ENCODE results near the gene ADAMTS7.
"Not testable (repeated sequence)": the region's sequence is repeated elsewhere in the genome, so short reads cannot be mapped to it uniquely, and the experiment has no call there.

ADAMTS7 gene

DNA sequence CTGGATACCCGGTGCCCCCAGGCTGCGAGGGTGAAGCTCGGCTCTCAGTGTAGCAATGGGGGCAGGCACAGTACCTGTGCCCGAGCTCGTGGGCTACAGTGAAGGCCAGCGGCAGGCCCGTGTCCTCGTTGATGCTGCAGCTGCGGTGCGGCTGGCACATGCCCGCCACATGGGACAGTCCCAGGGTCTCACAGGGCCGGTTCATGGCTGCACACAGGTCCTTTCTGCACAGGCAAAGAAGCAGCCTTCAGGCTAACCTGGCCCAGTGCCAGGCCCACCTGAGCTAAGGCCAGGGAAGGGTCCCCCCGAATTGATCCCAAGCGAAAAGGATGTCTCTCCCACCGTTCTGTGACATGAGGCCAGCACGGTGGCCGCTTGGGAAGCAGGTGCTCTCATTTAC lies 21.6 kb downstream of the ADAMTS7 start:
- DNase-seq: no peak
- in situ Hi-C loops (cut with MboI; ENCODE audit: low pct_unique_long_range_greater_than_20kb, low sequenced_read_pairs): no loop called here

- DNase-seq: no peak
- in situ Hi-C loops (cut with MboI; ENCODE audit: low pct_unique_long_range_greater_than_20kb, low sequenced_read_pairs): no loop called here
Measured at GRCh38 chr15:78788016-78788660, 23.1 kb downstream of the ADAMTS7 start.

DNA sequence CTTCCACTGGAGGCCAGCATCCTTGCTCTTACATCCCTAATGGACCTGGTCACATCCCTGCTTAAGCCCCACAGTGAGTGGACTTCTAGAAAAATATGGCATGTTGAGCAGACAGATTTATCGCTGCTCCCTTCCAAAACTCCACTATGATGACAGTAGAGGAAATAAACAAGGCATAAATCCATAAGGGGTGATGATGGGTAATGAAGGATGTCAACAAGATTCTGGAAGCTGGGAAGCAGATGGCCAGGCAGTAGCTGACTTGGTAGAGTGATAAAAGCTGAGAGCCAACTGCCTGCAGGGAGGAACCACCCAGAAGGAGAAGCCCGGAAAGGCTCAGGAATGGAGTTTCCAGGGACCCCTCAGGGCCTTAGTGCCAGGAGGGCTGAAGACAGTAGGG lies 28.9 kb downstream of the ADAMTS7 start:
- in situ Hi-C loops (cut with MboI; ENCODE audit: low pct_unique_long_range_greater_than_20kb, low sequenced_read_pairs); DNase-seq: not testable (repeated sequence)

GRCh38 chr15:78781381-78781780 lies 29.9 kb downstream of the ADAMTS7 start:
- DNase-seq; in situ Hi-C loops (cut with MboI; ENCODE audit: low pct_unique_long_range_greater_than_20kb, low sequenced_read_pairs): not testable (repeated sequence)

DNA sequence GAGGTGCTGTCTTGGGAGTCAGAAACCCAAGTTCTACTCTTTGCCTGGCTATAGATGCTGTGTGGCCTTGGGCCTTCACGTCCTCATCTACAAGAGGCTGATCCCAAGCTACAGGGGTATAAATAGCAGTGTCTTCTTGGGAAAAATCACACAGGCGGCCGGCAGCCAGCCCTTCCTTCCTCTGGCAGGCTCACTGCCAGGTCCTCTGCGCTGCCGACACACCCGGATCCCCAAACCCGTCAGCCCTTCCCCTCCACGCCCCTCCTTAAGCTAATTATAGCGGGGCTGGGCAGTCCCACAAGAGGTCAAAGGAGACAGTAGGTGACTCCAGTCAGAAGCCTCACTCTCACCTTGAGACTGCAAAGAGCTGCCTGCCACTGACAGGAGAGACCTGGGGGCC lies 31.3 kb downstream of the ADAMTS7 start:
- DNase-seq; in situ Hi-C loops (cut with MboI; ENCODE audit: low pct_unique_long_range_greater_than_20kb, low sequenced_read_pairs): not testable (repeated sequence)

GRCh38 chr15:78779176-78779785 lies 32.0 kb downstream of the ADAMTS7 start:
- DNase-seq: not testable (repeated sequence)

GRCh38 chr15:78778422-78778821 lies 32.8 kb downstream of the ADAMTS7 start:
- in situ Hi-C loops (cut with MboI; ENCODE audit: low pct_unique_long_range_greater_than_20kb, low sequenced_read_pairs): no loop called here

More at GRCh38 chr15:78779176-78779785, 32.0 kb downstream of the ADAMTS7 start:
- in situ Hi-C loops (cut with MboI; ENCODE audit: low pct_unique_long_range_greater_than_20kb, low sequenced_read_pairs): not testable (repeated sequence)

DNA sequence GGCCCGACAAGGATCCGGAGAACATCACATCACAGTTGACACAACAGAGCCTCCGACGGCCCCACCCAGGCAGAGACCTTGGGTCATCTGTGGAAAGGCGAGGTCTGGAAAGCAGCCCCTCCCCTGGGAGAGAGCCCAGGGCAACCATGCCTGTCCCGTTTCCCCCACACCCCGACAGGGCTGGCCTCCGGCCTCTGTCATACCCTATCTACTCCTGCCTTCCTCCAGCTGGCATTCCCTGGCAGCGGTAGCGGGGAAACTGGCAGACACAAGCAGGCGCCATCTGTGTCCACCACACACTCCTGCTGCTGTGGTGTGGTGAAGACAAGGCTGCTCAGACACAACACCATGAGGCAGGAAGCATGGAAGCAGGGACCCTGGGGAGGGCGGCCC lies 33.3 kb downstream of the ADAMTS7 start:
- in situ Hi-C loops (cut with MboI; ENCODE audit: low pct_unique_long_range_greater_than_20kb, low sequenced_read_pairs); DNase-seq: not testable (repeated sequence)

More at GRCh38 chr15:78778422-78778821, 32.8 kb downstream of the ADAMTS7 start:
- DNase-seq: no peak

DNA sequence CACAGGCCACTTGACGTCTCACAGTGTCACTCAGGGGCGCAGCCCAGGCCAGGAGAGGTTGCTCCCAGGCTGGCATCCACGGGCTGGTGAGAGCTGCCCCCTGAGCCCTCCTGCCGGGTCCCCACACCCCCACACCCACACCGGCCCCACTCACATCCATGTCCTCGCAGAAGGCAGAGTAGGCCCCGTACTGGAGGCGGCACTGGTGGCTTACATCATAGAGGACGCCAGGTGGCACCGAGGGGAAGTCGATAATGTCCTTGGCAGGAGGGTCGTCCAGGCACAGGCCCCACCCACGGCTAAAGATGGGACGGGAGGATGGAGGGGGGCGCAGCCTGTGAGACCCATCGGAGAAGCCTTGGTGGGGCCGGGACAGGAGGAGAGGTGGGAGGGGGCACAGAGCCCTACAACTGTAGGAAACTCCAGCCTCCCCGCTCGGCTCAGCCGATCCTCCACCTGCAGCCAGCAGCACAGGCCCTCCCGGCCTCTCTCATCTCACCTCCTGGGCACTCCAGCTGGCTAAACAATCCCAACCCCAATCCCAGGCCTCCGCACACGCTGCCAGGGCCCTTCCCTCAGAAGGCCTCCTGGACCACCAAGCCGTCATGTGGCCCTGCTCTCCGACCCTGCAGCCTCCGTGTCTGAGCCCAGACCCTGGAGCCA lies 33.8 kb downstream of the ADAMTS7 start:
- in situ Hi-C loops (cut with MboI; ENCODE audit: low pct_unique_long_range_greater_than_20kb, low sequenced_read_pairs); DNase-seq: not testable (repeated sequence)

DNA sequence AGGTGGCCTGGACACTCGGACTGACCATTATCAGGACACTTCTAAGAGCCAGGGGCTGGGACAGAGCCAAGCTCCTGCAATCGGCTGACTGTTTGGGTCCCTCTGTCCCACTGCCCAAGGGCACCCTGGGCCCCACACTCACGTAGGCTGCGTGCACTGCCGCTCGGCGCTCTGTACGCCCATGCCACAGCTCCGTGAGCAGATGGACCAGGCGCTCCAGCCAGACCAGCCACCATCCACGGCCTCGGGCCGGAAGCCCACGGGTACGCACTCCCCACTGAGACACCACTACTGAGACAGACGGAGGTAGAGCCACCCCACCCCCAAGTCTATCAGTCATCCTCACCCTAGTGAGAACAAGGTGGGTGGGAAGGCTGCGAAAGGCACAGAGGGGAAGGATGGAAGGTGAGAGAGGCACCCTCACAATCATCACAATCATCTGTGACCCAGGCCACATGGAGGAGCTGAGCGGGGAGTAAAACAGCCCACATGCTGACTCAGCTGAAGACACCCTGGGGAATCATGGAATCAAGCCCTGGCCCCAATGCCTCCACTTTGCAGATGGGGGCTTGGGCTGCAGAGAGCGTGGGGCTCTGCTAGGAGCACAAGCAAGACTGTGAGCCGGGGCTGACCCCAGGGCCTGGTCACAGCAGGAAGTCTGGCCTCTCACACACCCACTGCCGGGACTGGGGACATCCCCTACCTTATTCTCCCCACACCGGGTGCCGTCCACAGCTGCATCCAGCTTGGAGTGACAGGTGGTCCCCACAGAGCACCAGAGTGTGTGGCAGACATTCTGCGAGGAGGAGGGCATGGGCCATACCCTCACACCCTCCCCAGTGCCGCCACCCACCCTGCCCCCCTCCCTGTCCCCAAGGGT lies 35.0 kb downstream of the ADAMTS7 start:
- DNase-seq; in situ Hi-C loops (cut with MboI; ENCODE audit: low pct_unique_long_range_greater_than_20kb, low sequenced_read_pairs): not testable (repeated sequence)

DNA sequence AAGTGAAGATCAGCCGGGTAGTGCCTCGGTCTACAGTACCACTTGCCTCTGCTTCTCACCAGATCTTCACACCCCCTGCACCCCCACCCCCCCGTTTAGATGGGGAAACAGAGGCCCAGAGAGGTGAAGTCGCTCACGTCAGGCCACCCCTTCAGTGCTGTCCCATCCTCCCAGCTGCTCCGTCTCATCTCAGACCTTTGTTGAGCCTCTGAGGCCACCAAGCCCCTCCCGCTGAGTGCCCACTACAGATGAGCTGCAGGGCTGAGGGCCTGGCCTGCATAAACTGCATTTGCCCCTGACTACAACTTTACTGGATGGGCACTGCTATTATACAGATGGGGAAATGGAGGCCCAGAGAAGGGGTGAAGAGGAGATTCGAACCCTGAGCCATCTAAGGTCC lies 35.8 kb downstream of the ADAMTS7 start:
- DNase-seq: no peak
- in situ Hi-C loops (cut with MboI; ENCODE audit: low pct_unique_long_range_greater_than_20kb, low sequenced_read_pairs): no loop called here

DNA sequence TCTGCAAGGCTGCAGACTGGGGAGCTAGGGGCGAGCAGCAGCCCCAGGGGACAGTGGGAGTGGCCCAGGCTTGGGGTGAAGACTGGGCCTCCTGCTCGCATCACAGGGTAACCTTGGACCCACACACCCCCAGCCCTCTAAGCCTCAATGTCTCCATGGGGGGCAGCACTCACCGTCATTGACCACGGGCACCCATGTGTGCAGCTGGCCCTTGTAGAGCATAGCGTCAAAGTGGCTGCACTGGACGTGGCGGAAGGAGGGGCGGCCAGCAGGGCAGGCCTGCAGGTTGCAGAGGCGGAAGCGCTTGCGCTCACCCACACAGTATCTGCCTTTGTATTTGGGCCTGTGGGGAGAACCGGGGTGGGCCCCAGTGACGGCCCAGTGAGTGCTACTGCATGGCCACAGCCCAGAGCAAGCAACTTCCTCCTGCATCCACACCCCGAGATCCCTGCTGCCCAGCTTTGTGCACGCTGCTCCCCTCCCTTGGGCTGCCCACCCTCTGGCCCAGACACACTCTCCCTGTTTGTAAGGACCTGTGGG lies 36.7 kb downstream of the ADAMTS7 start:
- in situ Hi-C loops (cut with MboI; ENCODE audit: low pct_unique_long_range_greater_than_20kb, low sequenced_read_pairs); DNase-seq: not testable (repeated sequence)

DNA sequence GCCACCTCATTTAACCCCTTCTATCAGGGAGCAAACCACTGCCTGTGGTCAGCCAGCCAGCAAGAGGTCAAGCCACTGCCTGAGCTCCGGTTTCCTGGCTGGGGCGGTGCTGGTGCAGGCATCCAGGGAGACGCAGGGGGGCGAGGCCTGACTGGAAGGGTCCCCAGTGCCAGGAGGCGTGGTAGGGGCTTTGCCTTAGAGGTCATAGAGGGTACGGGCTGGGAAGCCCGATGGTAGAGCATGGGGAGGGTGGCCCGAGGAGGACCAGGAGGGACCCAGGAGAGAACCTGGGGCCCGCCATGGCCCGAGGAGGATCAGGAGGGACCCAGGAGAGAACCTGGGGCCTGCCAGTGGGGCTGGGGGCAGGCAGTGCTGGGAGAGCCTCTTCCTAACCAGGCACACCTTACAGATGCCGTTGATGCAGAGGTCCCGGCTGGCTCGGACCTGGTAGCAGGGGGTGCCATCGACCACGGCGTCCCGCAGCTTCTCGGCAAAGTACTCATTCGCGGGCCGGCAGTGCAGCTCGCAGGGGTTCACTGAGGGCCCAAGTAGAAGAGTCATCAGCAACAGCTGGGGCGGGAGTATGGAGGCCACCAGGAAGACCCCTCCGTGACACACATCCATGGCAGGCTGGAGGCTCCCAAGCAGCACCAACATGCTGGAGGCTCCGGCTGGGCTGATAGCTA lies 37.4 kb downstream of the ADAMTS7 start:
- DNase-seq; in situ Hi-C loops (cut with MboI; ENCODE audit: low pct_unique_long_range_greater_than_20kb, low sequenced_read_pairs): not testable (repeated sequence)

DNA sequence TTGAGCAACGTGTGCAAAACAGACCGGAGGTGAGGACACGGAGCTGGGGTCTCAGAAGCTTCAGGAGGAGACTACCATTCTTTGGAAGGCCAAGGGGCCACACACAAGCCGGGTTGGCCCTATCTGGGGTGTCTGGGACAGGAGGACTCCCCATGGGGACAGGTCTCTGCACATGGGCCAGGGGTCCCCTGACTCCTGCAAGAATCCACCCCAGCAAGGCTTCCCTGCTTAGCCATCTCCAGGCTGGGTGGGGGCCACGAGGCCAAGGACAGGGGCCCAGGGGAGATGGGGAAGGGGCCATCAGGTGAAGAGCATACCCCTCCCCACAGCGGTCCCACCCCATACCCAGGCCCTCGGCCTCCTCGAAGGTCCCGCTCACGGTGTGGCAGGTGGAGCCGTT lies 38.5 kb downstream of the ADAMTS7 start:
- in situ Hi-C loops (cut with MboI; ENCODE audit: low pct_unique_long_range_greater_than_20kb, low sequenced_read_pairs): no loop called here

GRCh38 chr15:78771436-78772000 lies 39.7 kb downstream of the ADAMTS7 start:
- DNase-seq: not testable (repeated sequence)

More for the DNA sequence above, 38.5 kb downstream of the ADAMTS7 start:
- DNase-seq: no peak

DNA sequence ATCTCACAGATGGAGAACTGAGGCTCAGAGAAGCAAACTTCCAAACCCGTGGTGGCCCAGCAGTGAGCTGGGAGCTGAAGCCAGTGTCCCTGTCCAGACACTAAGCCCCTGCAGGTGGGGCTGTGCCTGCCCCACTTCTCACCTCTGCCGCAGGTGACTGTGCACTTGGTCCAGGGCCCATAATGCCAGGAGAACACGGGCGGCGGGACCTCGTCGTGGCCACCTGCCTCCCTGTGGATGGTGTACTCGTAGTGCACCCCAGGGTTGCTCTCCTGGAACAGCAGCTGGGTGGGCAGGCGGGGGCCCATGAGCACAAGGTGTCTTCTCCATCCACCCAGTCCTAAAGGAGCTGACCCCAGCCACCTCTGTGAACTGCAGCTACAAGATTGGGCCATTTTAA lies 40.2 kb downstream of the ADAMTS7 start:
- in situ Hi-C loops (cut with MboI; ENCODE audit: low pct_unique_long_range_greater_than_20kb, low sequenced_read_pairs): not testable (repeated sequence)

More at GRCh38 chr15:78771436-78772000, 39.7 kb downstream of the ADAMTS7 start:
- in situ Hi-C loops (cut with MboI; ENCODE audit: low pct_unique_long_range_greater_than_20kb, low sequenced_read_pairs): not testable (repeated sequence)

DNA sequence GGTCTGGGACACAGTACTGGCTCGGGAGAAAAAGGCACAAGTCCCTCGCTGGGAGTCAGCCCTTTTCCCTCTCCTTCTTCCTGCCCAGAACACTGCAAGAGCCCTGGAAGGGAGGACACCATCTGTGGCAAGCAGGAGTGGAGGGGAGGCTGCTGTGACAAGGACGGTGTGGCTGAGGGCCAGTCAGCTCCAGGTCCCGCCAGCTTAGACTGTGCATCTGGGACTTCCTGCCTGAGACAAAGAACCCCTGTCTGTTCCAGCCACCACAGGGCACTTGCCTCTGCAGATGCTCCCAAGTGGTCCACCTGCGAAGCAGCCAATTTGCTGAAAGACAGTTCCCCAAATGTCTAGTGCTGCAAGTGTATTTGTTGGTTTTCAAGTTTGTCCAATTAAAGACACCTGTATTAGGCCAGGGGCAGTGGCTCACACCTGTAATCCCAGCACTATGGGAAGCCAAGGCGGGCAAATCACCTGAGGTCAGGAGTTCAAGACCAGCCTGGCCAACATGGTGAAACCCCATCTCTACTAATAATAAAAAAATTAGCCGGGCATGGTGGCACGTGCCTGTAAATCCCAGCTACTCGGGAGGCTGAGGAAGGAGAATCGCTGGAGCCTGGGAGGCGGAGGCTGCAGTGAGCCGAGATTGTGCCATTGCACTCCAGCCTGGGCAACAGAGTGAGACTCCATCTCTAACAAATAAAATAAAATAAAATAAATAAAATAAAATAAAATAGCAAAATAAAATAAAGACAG lies 41.6 kb downstream of the ADAMTS7 start:
- DNase-seq; in situ Hi-C loops (cut with MboI; ENCODE audit: low pct_unique_long_range_greater_than_20kb, low sequenced_read_pairs): not testable (repeated sequence)

More for the DNA sequence above, 40.2 kb downstream of the ADAMTS7 start:
- DNase-seq: not testable (repeated sequence)
